ENCODE data around the gene MRO.

GRCh38 chr18:50791599-50792438 lies 28.0 kb downstream of the MRO start:
- no peak for TF ChIP-seq CTCF (IDR thresholded peaks at IDR 0.05)
- no peak for TF ChIP-seq POLR2A (IDR thresholded peaks at IDR 0.05)
